ENCODE data around the gene WWOX.

DNA sequence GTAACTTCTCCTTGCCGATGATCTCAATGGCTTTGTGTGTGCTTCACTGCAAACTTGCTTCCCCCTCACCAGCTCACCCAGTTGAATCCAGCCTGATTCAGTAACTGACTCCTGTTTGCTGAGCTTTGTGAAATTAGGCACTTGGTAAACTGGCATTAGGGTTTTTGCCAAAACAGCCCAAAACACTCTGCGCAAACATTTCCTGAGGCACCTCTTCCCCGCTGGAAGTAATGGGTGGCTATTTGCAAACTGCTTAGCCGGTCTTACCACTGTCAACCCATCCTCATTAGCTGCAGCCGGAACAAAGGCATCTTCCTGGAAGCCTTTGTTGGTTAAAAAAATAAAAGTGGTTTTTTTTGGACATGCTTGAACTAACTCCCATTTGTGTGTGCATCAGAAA is 1147.9 kb downstream of the WWOX start:
- TF ChIP-seq CTCF (IDR thresholded peaks at IDR 0.05; ENCODE audit: low read depth, low read length) (no peak), POLR2A (IDR thresholded peaks at IDR 0.05; ENCODE audit: extremely low read depth, insufficient read length) (no peak), MYC (IDR thresholded peaks at IDR 0.05; ENCODE audit: low read depth, low read length) (no peak)
- TF ChIP-seq, protein P1, sequence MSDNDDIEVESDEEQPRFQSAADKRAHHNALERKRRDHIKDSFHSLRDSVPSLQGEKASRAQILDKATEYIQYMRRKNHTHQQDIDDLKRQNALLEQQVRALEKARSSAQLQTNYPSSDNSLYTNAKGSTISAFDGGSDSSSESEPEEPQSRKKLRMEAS (IDR thresholded peaks at IDR 0.05; ENCODE audit: low read depth, low read length), result no peak

Measured in NB4 (cell line).